Keratinocyte (primary cell): Measurements from ENCODE around the gene ATP5MC2. TPM values are rescaled to one million over a fixed set of nuclear protein-coding genes. Genes with fewer than 3 reads are reported as not detected.

Experiments
- DNase-seq: peaks from one replicate; pipeline ENCODE4 v3.0.0-alpha.2; 2011; ENCODE audit warnings: low read depth, missing footprints, low spot score
- FAIRE-seq: peaks from 2 replicates; lab custom pipeline; 2011; peaks lifted over from hg19 to GRCh38; lab: Jason Lieb, UNC
- H2AFZ ChIP-seq: 2 replicates; pipeline ENCODE4 v1.6.0; 2012; ENCODE audit warnings: low read length, control low read depth, inconsistent platforms; ENCODE audit not compliant: control insufficient read depth
- H3K27ac ChIP-seq: 2 replicates; pipeline ENCODE4 v1.5.1; 2011; ENCODE audit warnings: low read length; ENCODE audit not compliant: control insufficient read depth, insufficient read depth
- H3K27me3 ChIP-seq: 3 replicates; pipeline ENCODE4 v1.6.0; 2011; ENCODE audit warnings: low read length; ENCODE audit not compliant: control insufficient read depth, insufficient read depth; ENCODE audit errors: extremely low read depth
- H3K36me3 ChIP-seq, 2 experiments: 2 replicates in 1 of 2; 3 replicates in 1 of 2; pipeline ENCODE4 v1.5.1; 2011; ENCODE audit warnings: low read length in 2 of 2, mild to moderate bottlenecking in 1 of 2; ENCODE audit not compliant: control insufficient read depth in 2 of 2, insufficient read depth in 2 of 2; ENCODE audit errors: extremely low read depth in 1 of 2
- H3K4me1 ChIP-seq: 3 replicates; pipeline ENCODE4 v1.5.1; 2011; ENCODE audit warnings: low read length; ENCODE audit not compliant: control insufficient read depth, insufficient read depth; ENCODE audit errors: extremely low read depth
- H3K4me2 ChIP-seq: 3 replicates; pipeline ENCODE4 v1.6.0; 2011; ENCODE audit warnings: low read depth, low read length; ENCODE audit not compliant: control insufficient read depth, insufficient read depth; ENCODE audit errors: extremely low read depth
- H3K4me3 ChIP-seq, 3 experiments: fragments of 200-600 bp in 1 of 3; sonication (generic) in 1 of 3; 2 replicates in 2 of 3; 3 replicates in 1 of 3; pipeline ENCODE4 v1.5.1; 2011 to 2016; ENCODE audit warnings: low read length in 3 of 3, mild to moderate bottlenecking in 3 of 3, control low read depth in 2 of 3, inconsistent platforms in 1 of 3, low read depth in 1 of 3, mixed read lengths in 1 of 3, mixed run types in 1 of 3, moderate library complexity in 1 of 3; ENCODE audit not compliant: control insufficient read depth in 2 of 3, insufficient read depth in 2 of 3; ENCODE audit errors: extremely low read depth in 1 of 3
- H3K79me2 ChIP-seq: 2 replicates; pipeline ENCODE4 v1.6.0; 2012; ENCODE audit warnings: low read length; ENCODE audit not compliant: control insufficient read depth, insufficient read depth
- H3K9ac ChIP-seq: 3 replicates; pipeline ENCODE4 v1.6.0; 2011; ENCODE audit warnings: low read length; ENCODE audit not compliant: control insufficient read depth, insufficient read depth; ENCODE audit errors: extremely low read depth
- H3K9me1 ChIP-seq: 3 replicates; pipeline ENCODE4 v1.6.0; 2011; ENCODE audit warnings: low read length; ENCODE audit not compliant: control insufficient read depth, insufficient read depth; ENCODE audit errors: extremely low read depth
- H3K9me3 ChIP-seq: 2 replicates; pipeline ENCODE4 v1.5.1; 2012; ENCODE audit warnings: low read depth, low read length; ENCODE audit not compliant: control insufficient read depth
- H4K20me1 ChIP-seq: 3 replicates; pipeline ENCODE4 v1.6.0; 2011; ENCODE audit warnings: low read length; ENCODE audit not compliant: control insufficient read depth, insufficient read depth; ENCODE audit errors: extremely low read depth
- CTCF ChIP-seq, 3 experiments: IDR thresholded peaks in 1 of 3; conservative IDR thresholded peaks in 1 of 3; optimal IDR thresholded peaks in 1 of 3; 2 replicates in 2 of 3; 3 replicates in 1 of 3; pipeline versions ENCODE3 to v1.5.1; 2011; ENCODE audit warnings: low read length in 3 of 3, mild to moderate bottlenecking in 3 of 3, moderate library complexity in 2 of 3, control low read depth in 1 of 3, inconsistent platforms in 1 of 3; ENCODE audit not compliant: insufficient read depth in 2 of 3; ENCODE audit errors: extremely low read depth in 1 of 3
- EZH2 ChIP-seq: IDR thresholded peaks from one replicate; pipeline ENCODE4 v1.6.1; 2012; ENCODE audit warnings: inconsistent platforms, mild to moderate bottlenecking, low read length, moderate library complexity
- dilution Hi-C: fragments of 300-500 bp; cut with MboI; formaldehyde crosslinking; loops from one replicate; pipeline ENCODE4 v1.7.0; 2020; ENCODE audit warnings: low sequenced_read_pairs; ENCODE audit not compliant: extremely low pct_ligation_motif_present
- polyA plus RNA-seq, 5 experiments: library from polyadenylated mRNA; depleted of rRNA in 3 of 5; stranded (reverse) in 3 of 5; stranded (forward) in 1 of 5; unstranded in 1 of 5; fragments of >200 nt; gene quantifications; 1 replicate in 1 of 5; 2 replicates in 3 of 5; 3 replicates in 1 of 5; pipeline versions ENCODE4 v1.2.1 to v1.2.3, GENCODE V29; 2011 to 2012; ENCODE audit warnings: missing spikeins in 2 of 5, low read depth in 1 of 5, low replicate concordance in 1 of 5

Gene ATP5MC2
- polyA plus RNA-seq, 1 donor (not counting 4 experiments of a cell fraction or from before 2014, with no cell fraction given), result 138 TPM

DNA sequence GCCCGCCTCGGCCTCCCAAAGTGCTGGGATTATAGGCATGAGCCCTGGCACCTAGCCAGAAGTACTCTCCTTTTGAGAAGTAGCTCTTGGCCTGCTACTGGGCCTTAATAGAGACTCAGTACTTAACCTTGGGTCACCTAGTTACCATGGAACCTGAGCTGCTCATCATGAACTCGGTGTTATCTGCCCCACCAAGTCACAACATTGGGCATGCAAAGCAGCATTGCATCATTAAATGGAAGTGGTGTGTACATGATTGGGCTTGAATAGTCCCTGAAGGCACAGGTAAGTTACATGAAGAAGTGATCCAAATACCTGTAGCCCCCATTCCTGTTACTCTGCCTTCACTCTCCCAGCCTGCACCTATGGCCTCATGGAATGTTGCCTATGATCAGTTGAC lies 31.8 kb downstream of the ATP5MC2 start:
- Histone ChIP-seq H3K9me1 (no peaks in the 10 kb centered on the region), H2AFZ (no peak overlapping the region), H3K4me1 (peaks cover 5% of the 10 kb centered on the region), H3K9me3 (no peaks in the 10 kb centered on the region), H4K20me1 (no peaks in the 10 kb centered on the region), H3K9ac (no peak overlapping the region), H3K27ac (no peak overlapping the region), H3K27me3 (no peaks in the 10 kb centered on the region), H3K4me3 (no peak overlapping the region), H3K36me3 (no peaks in the 10 kb centered on the region), H3K4me2 (no peak overlapping the region), H3K79me2 (no peaks in the 10 kb centered on the region)
- TF ChIP-seq CTCF (optimal IDR thresholded peaks at IDR 0.05 in 1 of 3, IDR thresholded peaks at IDR 0.05 in 1 of 3, conservative IDR thresholded peaks at IDR 0.05 in 1 of 3; ENCODE audit: extremely low read depth in 1 of 3, insufficient read depth in 2 of 3, low read length in 3 of 3), result no peak
- no peak for TF ChIP-seq EZH2
- DNase-seq (no peak), FAIRE-seq (no peak)
- dilution Hi-C loops, result no loop called here

- Histone ChIP-seq H3K27me3 (no peaks in the 10 kb centered on the region), H3K27ac (no peak overlapping the region), H3K4me1 (peaks cover 5% of the 10 kb centered on the region), H3K4me3 (no peak overlapping the region), H3K9me1 (no peaks in the 10 kb centered on the region), H2AFZ (no peak overlapping the region), H4K20me1 (no peaks in the 10 kb centered on the region), H3K4me2 (no peak overlapping the region), H3K9me3 (no peaks in the 10 kb centered on the region), H3K9ac (no peak overlapping the region), H3K36me3 (no peaks in the 10 kb centered on the region), H3K79me2 (no peaks in the 10 kb centered on the region)
- dilution Hi-C loops, result no loop called here
- no peak for FAIRE-seq
- no peak for TF ChIP-seq EZH2
- TF ChIP-seq CTCF (optimal IDR thresholded peaks at IDR 0.05 in 1 of 3, IDR thresholded peaks at IDR 0.05 in 1 of 3, conservative IDR thresholded peaks at IDR 0.05 in 1 of 3; ENCODE audit: extremely low read depth in 1 of 3, insufficient read depth in 2 of 3, low read length in 3 of 3), result no peak
- no peak for DNase-seq
These were observed 32.5 kb downstream of the ATP5MC2 start for GRCh38 chr12:53643232-53643979.
